ENCODE results near the gene MYOCD.
"Not testable (repeated sequence)": the region's sequence is repeated elsewhere in the genome, so short reads cannot be mapped to it uniquely, and the experiment has no call there.

MYOCD gene

GRCh38 chr17:12665263-12666210 lies at the start of gene MYOCD:
TSS of gene MYOCD (plus strand) at chr17:12665890. CDS start at chr17:12666189, 299 bp downstream.
- no peak for DNase-seq (ENCODE audit: low spot score)

GRCh38 chr17:12616161-12616560 lies 49.5 kb upstream of the MYOCD start:
- no peak for DNase-seq (ENCODE audit: low spot score)

GRCh38 chr17:12618557-12618956 lies 47.1 kb upstream of the MYOCD start:
- no peak for DNase-seq (ENCODE audit: low spot score)

GRCh38 chr17:12619459-12620199 lies 46.1 kb upstream of the MYOCD start:
- DNase-seq (ENCODE audit: low spot score): no peak

DNA sequence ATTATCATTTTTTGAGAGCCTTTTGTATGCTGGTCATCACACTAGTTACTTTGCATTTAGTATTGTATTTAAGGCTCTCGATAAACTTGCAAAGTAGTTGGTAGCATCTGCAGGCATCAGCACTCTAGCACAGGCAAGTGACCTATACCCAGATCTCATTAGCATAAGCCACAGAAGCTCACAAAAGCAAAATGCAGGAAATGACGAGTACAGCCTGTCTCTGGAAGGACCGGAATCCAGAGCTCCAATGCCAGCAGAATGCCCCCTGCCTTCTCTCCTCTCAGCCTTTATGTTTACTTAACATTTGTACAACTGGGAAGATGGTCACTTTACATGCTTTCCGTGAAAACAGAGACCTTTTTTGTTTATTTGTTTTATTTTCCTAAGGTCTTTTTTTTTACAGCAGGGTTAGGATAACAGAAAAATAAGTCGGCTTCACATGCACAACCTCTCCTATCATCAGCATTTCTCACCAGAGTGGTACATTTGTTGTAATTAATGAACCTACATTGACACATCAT lies 45.4 kb upstream of the MYOCD start:
- no peak for DNase-seq (ENCODE audit: low spot score)

- no peak for DNase-seq (ENCODE audit: low spot score)
Observed at GRCh38 chr17:12622726-12623125, 43.0 kb upstream of the MYOCD start.

DNA sequence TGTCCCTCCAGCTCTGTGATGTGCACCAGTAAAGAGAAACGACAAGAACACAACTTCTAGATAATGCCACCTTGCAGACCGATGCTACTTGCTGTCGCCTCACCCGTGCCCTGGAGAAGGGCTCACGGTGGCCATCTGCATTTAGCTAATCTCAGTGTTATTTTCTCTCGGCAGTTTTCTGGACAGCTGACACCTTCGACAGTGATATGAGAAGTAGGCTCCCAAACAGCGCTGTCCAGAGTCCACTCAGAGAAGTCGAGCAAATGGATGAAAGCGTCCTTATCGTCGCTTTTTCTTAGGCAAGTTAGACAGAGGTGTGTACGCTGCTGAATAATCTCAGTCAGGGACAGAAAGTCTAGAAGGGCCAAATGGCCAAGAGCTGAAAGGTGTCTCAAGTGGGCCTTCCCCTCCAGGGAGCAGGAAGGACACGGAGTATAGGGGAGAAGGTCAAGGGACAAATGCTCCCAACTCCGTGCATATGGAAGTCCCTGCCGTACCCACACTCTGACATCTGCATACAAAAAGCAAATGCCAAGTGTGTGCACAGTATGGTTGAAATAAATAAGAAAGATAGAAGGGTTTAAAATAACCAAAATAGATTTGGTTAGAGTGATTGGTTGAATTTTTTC lies 42.4 kb upstream of the MYOCD start:
- DNase-seq (ENCODE audit: low spot score): no peak

DNA sequence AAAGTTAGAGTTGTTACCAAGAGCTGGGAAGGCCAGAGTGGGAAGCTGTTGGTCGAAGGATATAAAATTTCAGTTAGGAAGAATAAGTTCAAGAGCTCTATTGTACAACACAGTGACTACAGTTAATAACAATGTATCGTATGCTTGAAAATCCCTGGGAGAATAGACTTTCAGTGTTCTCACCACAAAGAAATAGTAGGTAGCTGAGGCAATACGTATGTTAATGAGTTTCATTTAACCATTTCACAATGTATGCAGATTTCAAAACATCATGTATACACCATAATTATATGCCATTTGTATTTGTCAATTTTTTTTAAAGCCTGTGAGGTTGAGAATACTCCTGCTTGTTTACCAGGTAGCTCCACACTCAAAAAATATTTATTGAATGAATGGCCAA lies 41.5 kb upstream of the MYOCD start:
- DNase-seq (ENCODE audit: low spot score): no peak

DNA sequence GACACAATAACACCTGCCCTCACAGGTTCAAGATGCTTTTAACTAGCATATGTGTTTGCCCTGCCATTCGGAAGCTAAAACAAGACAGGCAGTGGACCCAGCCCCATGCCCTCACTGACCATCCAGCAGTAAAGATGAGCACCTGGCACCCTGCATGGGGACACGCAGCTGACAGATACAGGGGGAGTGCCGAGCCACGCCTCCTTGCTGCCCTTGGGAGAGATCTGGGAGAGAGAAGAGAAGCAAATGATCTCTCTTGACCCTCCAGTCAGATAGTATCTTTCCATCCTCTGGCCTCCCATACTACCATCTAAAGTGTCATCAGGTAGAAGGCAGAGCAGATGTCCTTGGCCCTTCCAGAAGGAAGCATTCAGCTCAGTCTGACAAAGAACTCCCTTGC lies 40.6 kb upstream of the MYOCD start:
- DNase-seq (ENCODE audit: low spot score): no peak

- no peak for DNase-seq (ENCODE audit: low spot score)
Observed at GRCh38 chr17:12627177-12627629, 38.5 kb upstream of the MYOCD start.

- no peak for DNase-seq (ENCODE audit: low spot score)
Observed at GRCh38 chr17:12627781-12628451, 37.8 kb upstream of the MYOCD start.

DNA sequence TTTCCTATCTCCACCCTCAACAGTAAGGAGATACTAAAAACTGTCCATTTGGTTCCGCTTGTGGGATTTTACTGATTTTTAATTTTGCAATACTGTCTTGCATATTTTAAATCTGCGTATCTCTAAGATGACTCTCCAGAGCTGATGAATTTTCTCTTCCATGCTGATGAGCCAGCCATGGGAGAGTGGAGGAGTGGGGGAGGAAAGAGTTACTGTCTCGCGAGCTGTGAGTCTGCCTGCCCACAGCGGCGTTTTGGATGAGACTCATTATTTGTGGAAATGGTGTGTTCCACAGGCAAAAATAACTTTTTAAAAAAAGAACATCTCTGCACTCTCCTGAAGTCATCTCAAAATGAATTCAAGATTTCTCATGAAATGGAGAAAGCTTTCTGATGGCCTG lies 34.6 kb upstream of the MYOCD start:
- no peak for DNase-seq (ENCODE audit: low spot score)

GRCh38 chr17:12632785-12633184 lies 32.9 kb upstream of the MYOCD start:
- no peak for DNase-seq (ENCODE audit: low spot score)

DNA sequence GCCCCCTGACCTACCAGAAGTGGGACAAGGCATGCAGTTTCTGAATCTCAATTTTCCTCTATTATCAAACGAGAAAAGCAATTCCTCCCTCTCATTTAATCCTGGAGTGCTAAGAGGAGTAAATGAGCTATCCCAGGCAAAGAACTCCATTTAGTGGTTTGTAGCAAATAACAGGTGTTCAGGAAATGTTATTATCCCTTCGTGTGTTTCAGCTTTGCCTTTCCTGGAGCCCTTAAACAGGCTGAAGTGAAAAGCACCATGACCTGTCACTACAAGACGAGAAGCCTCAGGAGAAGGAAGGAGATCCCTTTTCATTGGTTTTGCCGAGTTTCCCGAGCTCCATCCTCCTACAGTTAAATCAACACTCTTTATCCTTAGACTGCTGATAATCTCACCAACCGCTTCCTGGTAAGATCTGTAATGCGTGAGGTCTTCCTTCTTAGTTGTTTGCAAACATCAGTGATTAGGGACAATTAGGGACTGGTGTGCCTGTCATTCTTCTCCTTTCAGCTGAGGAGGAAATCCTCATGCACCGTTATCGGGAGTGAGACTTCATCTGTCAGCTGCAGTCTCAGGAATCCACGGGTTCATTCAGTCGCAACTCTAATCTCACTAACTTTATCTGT lies 30.8 kb upstream of the MYOCD start:
- DNase-seq (ENCODE audit: low spot score): no peak

GRCh38 chr17:12635996-12636395 lies 29.7 kb upstream of the MYOCD start:
- DNase-seq (ENCODE audit: low spot score): not testable (repeated sequence)

GRCh38 chr17:12637015-12637414 lies 28.7 kb upstream of the MYOCD start:
- no peak for DNase-seq (ENCODE audit: low spot score)

DNA sequence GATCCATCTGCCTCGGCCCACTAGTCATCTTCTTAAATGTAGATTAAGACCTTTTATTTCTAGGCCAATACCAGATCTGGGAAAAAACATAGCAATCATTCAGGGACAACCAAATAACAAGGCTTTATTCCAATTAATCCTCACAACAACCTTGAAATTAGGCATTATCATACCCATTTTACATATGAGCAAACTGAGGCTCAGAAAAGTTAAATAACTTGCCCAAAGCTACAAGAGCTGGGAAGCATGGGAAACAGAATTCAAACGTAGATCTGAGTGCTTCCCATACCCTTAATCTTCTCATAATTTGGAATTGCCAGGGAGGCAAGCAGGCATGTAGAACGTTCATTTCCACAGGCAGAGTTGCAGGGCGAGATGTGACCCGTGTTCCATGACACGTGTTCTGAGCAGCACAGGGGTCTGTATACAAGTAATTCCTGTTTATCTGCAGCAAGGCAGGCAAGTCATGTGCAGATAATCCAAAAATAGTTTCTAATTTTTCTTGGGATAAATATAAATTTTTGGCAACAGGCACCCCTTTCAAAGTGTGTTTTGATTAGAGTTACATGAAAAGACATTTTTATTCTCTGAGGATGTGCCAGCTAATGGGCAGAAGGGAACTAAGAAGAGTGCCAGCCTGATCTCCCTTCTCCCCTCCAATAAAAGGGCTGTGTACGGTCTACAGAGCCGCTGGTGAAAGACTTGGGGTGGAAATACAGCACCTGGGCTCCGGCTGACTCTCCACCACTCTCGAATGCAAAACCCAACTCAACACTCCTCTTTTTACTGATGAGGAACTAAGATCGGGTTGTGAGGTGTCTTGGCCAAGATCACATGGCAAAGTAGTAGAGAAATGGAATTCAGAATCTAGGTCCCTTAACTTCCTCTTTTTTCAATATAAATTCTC lies 27.7 kb upstream of the MYOCD start:
- no peak for DNase-seq (ENCODE audit: low spot score)

GRCh38 chr17:12640364-12640763 lies 25.3 kb upstream of the MYOCD start:
- no peak for DNase-seq (ENCODE audit: low spot score)

DNA sequence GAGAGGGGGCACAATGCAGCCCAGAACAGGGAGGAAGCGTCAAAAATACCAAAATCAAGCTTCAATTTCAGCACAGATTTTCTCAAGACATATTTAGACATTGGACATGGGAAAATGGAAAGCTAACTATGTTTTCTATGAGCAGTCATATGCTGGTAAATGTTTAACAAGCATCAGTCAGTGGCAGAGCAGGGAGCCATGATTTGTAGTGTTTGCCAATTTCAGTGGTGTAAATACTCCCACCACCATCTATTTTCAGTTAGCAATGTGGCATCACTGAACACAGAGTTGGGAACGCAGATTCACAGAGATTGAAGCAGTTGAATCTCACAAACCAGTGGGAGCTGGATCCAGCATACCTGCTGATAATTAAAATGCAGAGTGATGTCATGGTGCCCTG lies 24.6 kb upstream of the MYOCD start:
- DNase-seq (ENCODE audit: low spot score): no peak

- DNase-seq (ENCODE audit: low spot score): no peak
Observed at GRCh38 chr17:12642034-12642433, 23.7 kb upstream of the MYOCD start.
